OCI-LY1 (cell line): Measurements from ENCODE around the gene ADPRM.

ENCODE experiments used
- EZH2 ChIP-seq: fragments of 200-600 bp; sonication (generic), shearing (Covaris generic); IDR thresholded peaks from 2 replicates; pipeline ENCODE4 v1.8.0; 2017; ENCODE audit warnings: borderline replicate concordance, mixed run types, mild to moderate bottlenecking, antibody characterized with exemption, low read length, moderate library complexity, mixed read lengths
- TF ChIP-seq, protein P1 (sequence below): fragments of 200-600 bp; sonication (generic), shearing (Covaris generic); IDR thresholded peaks from 2 replicates; pipeline ENCODE4 v1.5.1; 2017; ENCODE audit warnings: mild to moderate bottlenecking, antibody characterized with exemption, low read length, moderate library complexity, mixed read lengths

DNA sequence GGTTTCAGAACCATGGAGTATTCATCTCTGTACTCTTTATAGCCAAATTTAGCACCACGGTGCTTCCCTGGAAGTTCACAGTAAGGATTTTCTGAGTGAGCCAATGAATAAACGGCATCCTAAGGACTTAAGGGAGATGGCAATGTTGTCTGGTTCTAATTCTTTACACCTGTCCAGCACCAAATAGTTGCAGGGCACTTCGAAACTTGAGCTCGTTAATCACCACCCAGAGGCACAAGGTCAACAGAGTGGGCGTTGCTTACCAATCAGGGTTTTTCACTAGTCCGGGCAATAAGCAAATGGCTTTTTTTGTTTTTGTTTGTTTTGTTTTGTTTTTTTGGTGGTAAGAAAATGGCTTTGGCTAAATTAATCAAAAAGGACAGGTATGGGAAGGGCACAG lies 60.7 kb downstream of the ADPRM start:
- TF ChIP-seq, protein P1, sequence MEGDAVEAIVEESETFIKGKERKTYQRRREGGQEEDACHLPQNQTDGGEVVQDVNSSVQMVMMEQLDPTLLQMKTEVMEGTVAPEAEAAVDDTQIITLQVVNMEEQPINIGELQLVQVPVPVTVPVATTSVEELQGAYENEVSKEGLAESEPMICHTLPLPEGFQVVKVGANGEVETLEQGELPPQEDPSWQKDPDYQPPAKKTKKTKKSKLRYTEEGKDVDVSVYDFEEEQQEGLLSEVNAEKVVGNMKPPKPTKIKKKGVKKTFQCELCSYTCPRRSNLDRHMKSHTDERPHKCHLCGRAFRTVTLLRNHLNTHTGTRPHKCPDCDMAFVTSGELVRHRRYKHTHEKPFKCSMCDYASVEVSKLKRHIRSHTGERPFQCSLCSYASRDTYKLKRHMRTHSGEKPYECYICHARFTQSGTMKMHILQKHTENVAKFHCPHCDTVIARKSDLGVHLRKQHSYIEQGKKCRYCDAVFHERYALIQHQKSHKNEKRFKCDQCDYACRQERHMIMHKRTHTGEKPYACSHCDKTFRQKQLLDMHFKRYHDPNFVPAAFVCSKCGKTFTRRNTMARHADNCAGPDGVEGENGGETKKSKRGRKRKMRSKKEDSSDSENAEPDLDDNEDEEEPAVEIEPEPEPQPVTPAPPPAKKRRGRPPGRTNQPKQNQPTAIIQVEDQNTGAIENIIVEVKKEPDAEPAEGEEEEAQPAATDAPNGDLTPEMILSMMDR: no peak
- no peak for TF ChIP-seq EZH2
